WTC11 (cell line): Measurements from ENCODE around the gene CNTN1. TPM values are rescaled to one million over a fixed set of nuclear protein-coding genes. Genes with fewer than 3 reads are reported as not detected.

ENCODE experiments used
- ATAC-seq: fragments of 200-7000 bp; cut with Tn5 transposase; 2 replicates; pipeline ENCODE4 v1.10.0; 2021; ENCODE audit warnings: mild to moderate bottlenecking, moderate library complexity
- CTCF ChIA-PET: fragments of 300-600 bp; sonication (Branson Sonifier 250); formaldehyde crosslinking; loops from one replicate; lab custom pipeline; 2021; ENCODE audit warnings: antibody characterized with exemption; lab: Charles Lee
- POLR2A ChIA-PET: fragments of 350-600 bp; sonication (Branson Sonifier 250); formaldehyde crosslinking; loops from one replicate; lab custom pipeline; 2021; ENCODE audit warnings: antibody characterized with exemption; lab: Charles Lee
- DNase-seq: peaks from one replicate; pipeline ENCODE4 v3.0.0; 2021; ENCODE audit warnings: low spot score
- H3K27ac Mint-ChIP-seq: 2 replicates; pipeline ENCODE4 v1.8.0; 2021; ENCODE audit warnings: mixed read lengths
- H3K27me3 Mint-ChIP-seq: 2 replicates; pipeline ENCODE4 v1.8.0; 2021; ENCODE audit warnings: low read depth, mild to moderate bottlenecking, moderate library complexity, mixed read lengths
- H3K36me3 Mint-ChIP-seq: 2 replicates; pipeline ENCODE4 v1.8.0; 2021; ENCODE audit warnings: mixed read lengths
- H3K4me1 Mint-ChIP-seq: 2 replicates; pipeline ENCODE4 v1.8.0; 2022; ENCODE audit warnings: mixed read lengths
- H3K4me3 Mint-ChIP-seq: 2 replicates; pipeline ENCODE4 v1.8.0; 2021; ENCODE audit warnings: mild to moderate bottlenecking, moderate library complexity, mixed read lengths
- H3K9me3 Mint-ChIP-seq: 2 replicates; pipeline ENCODE4 v1.8.0; 2021; ENCODE audit warnings: mixed read lengths
- CREB1 ChIP-seq: sonication (generic); formaldehyde crosslinking; IDR thresholded peaks from 2 replicates; pipeline ENCODE4 v1.8.0; 2023; ENCODE audit warnings: mild to moderate bottlenecking, missing genetic modification reagents
- E2F4 ChIP-seq: sonication (generic); formaldehyde crosslinking; IDR thresholded peaks from 2 replicates; pipeline ENCODE4 v1.8.1; 2022; ENCODE audit warnings: low read depth, mild to moderate bottlenecking, moderate library complexity, missing genetic modification reagents, borderline replicate concordance
- ELF4 ChIP-seq: sonication (generic); formaldehyde crosslinking; IDR thresholded peaks from 2 replicates; pipeline ENCODE4 v1.8.1; 2022; ENCODE audit warnings: low read depth, mild to moderate bottlenecking, moderate library complexity, missing genetic modification reagents
- EMX1 ChIP-seq: fragments of 250-450 bp; sonication (Bioruptor Pico); IDR thresholded peaks from 2 replicates; pipeline ENCODE4 v1.8.0; 2021; ENCODE audit warnings: mild to moderate bottlenecking
- GABPB1 ChIP-seq: sonication (generic); formaldehyde crosslinking; IDR thresholded peaks from 2 replicates; pipeline ENCODE4 v1.8.1; 2023; ENCODE audit warnings: mild to moderate bottlenecking, missing genetic modification reagents
- GRHL2 ChIP-seq: fragments of 250-450 bp; sonication (Bioruptor Pico); IDR thresholded peaks from 2 replicates; pipeline ENCODE4 v1.8.0; 2022; ENCODE audit warnings: mild to moderate bottlenecking, moderate library complexity; ENCODE audit not compliant: insufficient replicate concordance, severe bottlenecking
- HMGA2 ChIP-seq: fragments of 250-450 bp; sonication (Bioruptor Pico); IDR thresholded peaks from 2 replicates; pipeline ENCODE4 v1.4.0; 2021; ENCODE audit warnings: mild to moderate bottlenecking, moderate library complexity
- MYBL2 ChIP-seq: sonication (generic); formaldehyde crosslinking; IDR thresholded peaks from 2 replicates; pipeline ENCODE4 v1.8.1; 2023; ENCODE audit warnings: mild to moderate bottlenecking, moderate library complexity, missing genetic modification reagents
- NFATC4 ChIP-seq: fragments of 250-450 bp; sonication (Bioruptor Pico); IDR thresholded peaks from 2 replicates; pipeline ENCODE4 v1.9.0; 2021; ENCODE audit warnings: mild to moderate bottlenecking
- OVOL2 ChIP-seq: fragments of 250-450 bp; sonication (Bioruptor Pico); IDR thresholded peaks from 2 replicates; pipeline ENCODE4 v1.9.0; 2021; ENCODE audit warnings: mild to moderate bottlenecking, borderline replicate concordance
- SP1 ChIP-seq: sonication (generic); formaldehyde crosslinking; conservative IDR thresholded peaks from 2 replicates; pipeline ENCODE4 v1.8.1; 2022; ENCODE audit warnings: missing genetic modification reagents
- TCF7 ChIP-seq: sonication (generic); formaldehyde crosslinking; IDR thresholded peaks from 2 replicates; pipeline ENCODE4 v1.8.0; 2022; ENCODE audit warnings: mild to moderate bottlenecking, low read depth, missing genetic modification reagents, moderate library complexity
- TEAD1 ChIP-seq: sonication (generic); formaldehyde crosslinking; IDR thresholded peaks from 2 replicates; pipeline ENCODE4 v1.8.0; 2022; ENCODE audit warnings: mild to moderate bottlenecking, missing genetic modification reagents
- TEAD4 ChIP-seq: sonication (generic); formaldehyde crosslinking; IDR thresholded peaks from 2 replicates; pipeline ENCODE4 v1.8.0; 2022; ENCODE audit warnings: mild to moderate bottlenecking, missing genetic modification reagents
- ZBTB43 ChIP-seq: sonication (generic); formaldehyde crosslinking; IDR thresholded peaks from 2 replicates; pipeline ENCODE4 v1.8.1; 2023; ENCODE audit warnings: mild to moderate bottlenecking, missing genetic modification reagents
- ZNF138 ChIP-seq: sonication (generic); formaldehyde crosslinking; conservative IDR thresholded peaks from 2 replicates; pipeline ENCODE4 v1.8.1; 2022; ENCODE audit warnings: mild to moderate bottlenecking, moderate library complexity, missing genetic modification reagents
- ZNF232 ChIP-seq: sonication (generic); formaldehyde crosslinking; IDR thresholded peaks from 2 replicates; pipeline ENCODE4 v1.8.0; 2022; ENCODE audit warnings: mild to moderate bottlenecking, missing genetic modification reagents
- ZNF263 ChIP-seq: sonication (generic); formaldehyde crosslinking; IDR thresholded peaks from 2 replicates; pipeline ENCODE4 v1.8.1; 2022; ENCODE audit warnings: low read depth, mild to moderate bottlenecking, moderate library complexity, missing genetic modification reagents
- ZNF396 ChIP-seq: fragments of 250-450 bp; sonication (Bioruptor Pico); IDR thresholded peaks from 2 replicates; pipeline ENCODE4 v1.8.0; 2021; ENCODE audit warnings: mild to moderate bottlenecking, moderate library complexity, borderline replicate concordance
- ZNF671 ChIP-seq: fragments of 250-450 bp; sonication (Bioruptor Pico); IDR thresholded peaks from 2 replicates; pipeline ENCODE4 v1.8.0; 2021; ENCODE audit warnings: mild to moderate bottlenecking
- total RNA-seq: library from RNA; stranded (reverse); gene quantifications from 3 replicates; pipeline ENCODE4 v1.2.3, GENCODE V29; 2021
- TF ChIP-seq, protein P1 (sequence below): fragments of 200-600 bp; IDR thresholded peaks from 2 replicates; pipeline ENCODE4 v1.8.0; 2022; ENCODE audit warnings: antibody characterized with exemption
- TF ChIP-seq, protein P2 (sequence below): fragments of 250-450 bp; sonication (Bioruptor Pico); IDR thresholded peaks from 2 replicates; pipeline ENCODE4 v1.9.0; 2021; ENCODE audit warnings: moderate library complexity, mild to moderate bottlenecking, inconsistent platforms, borderline replicate concordance
- TF ChIP-seq, protein P3 (sequence below): sonication (generic); formaldehyde crosslinking; IDR thresholded peaks from 2 replicates; pipeline ENCODE4 v1.8.1; 2023; ENCODE audit warnings: mild to moderate bottlenecking, missing genetic modification reagents, moderate library complexity
- TF ChIP-seq, protein P4 (sequence below): sonication (generic); formaldehyde crosslinking; IDR thresholded peaks from 2 replicates; pipeline ENCODE4 v1.8.0; 2022; ENCODE audit warnings: mild to moderate bottlenecking, missing genetic modification reagents
- TF ChIP-seq, protein P5 (sequence below): fragments of 250-450 bp; sonication (Bioruptor Pico); IDR thresholded peaks from 2 replicates; pipeline ENCODE4 v2.1.2; 2022; ENCODE audit warnings: mild to moderate bottlenecking, moderate library complexity

The CNTN1 gene
- total RNA-seq, 1 experiment from 2014 or later: 16.9 TPM

GRCh38 chr12:40749863-40750262 is 57.6 kb downstream of the CNTN1 start:
- H3K27me3 Mint-ChIP-seq: no peaks in the 10 kb centered on the region
- no peak for TF ChIP-seq CREB1
- no peak for TF ChIP-seq SP1
- TF ChIP-seq, protein P1, sequence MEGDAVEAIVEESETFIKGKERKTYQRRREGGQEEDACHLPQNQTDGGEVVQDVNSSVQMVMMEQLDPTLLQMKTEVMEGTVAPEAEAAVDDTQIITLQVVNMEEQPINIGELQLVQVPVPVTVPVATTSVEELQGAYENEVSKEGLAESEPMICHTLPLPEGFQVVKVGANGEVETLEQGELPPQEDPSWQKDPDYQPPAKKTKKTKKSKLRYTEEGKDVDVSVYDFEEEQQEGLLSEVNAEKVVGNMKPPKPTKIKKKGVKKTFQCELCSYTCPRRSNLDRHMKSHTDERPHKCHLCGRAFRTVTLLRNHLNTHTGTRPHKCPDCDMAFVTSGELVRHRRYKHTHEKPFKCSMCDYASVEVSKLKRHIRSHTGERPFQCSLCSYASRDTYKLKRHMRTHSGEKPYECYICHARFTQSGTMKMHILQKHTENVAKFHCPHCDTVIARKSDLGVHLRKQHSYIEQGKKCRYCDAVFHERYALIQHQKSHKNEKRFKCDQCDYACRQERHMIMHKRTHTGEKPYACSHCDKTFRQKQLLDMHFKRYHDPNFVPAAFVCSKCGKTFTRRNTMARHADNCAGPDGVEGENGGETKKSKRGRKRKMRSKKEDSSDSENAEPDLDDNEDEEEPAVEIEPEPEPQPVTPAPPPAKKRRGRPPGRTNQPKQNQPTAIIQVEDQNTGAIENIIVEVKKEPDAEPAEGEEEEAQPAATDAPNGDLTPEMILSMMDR: no peak
- no peak for TF ChIP-seq ZNF263 (CRISPR knock-in tag)
- POLR2A ChIA-PET: no interaction called here
- no peaks in the 10 kb centered on the region for H3K9me3 Mint-ChIP-seq
- CTCF ChIA-PET: no interaction called here
- H3K36me3 Mint-ChIP-seq: no peaks in the 10 kb centered on the region
- ATAC-seq: no peak
- H3K4me1 Mint-ChIP-seq: peaks cover 25% of the 10 kb centered on the region
- H3K27ac Mint-ChIP-seq: no peak overlapping the region
- H3K4me3 Mint-ChIP-seq: no peak overlapping the region
- no peak for DNase-seq

GRCh38 chr12:40752011-40752410 is 59.8 kb downstream of the CNTN1 start:
- H3K27ac Mint-ChIP-seq: no peak overlapping the region
- POLR2A ChIA-PET: no interaction called here
- H3K36me3 Mint-ChIP-seq: no peaks in the 10 kb centered on the region
- CTCF ChIA-PET: no interaction called here
- no peak overlapping the region for H3K4me3 Mint-ChIP-seq
- no peak for ATAC-seq
- H3K9me3 Mint-ChIP-seq: no peaks in the 10 kb centered on the region
- DNase-seq: no peak
- H3K27me3 Mint-ChIP-seq: no peaks in the 10 kb centered on the region
- peaks cover 14% of the 10 kb centered on the region for H3K4me1 Mint-ChIP-seq
- TF ChIP-seq TEAD4 (CRISPR knock-in tag) (no peak), SP1 (no peak), ZNF396 (CRISPR knock-in tag) (no peak), MYBL2 (CRISPR knock-in tag) (no peak), EMX1 (CRISPR knock-in tag) (no peak), HMGA2 (CRISPR knock-in tag) (no peak), CREB1 (no peak), ELF4 (CRISPR knock-in tag) (no peak), NFATC4 (CRISPR knock-in tag) (no peak)
- TF ChIP-seq, protein P2, sequence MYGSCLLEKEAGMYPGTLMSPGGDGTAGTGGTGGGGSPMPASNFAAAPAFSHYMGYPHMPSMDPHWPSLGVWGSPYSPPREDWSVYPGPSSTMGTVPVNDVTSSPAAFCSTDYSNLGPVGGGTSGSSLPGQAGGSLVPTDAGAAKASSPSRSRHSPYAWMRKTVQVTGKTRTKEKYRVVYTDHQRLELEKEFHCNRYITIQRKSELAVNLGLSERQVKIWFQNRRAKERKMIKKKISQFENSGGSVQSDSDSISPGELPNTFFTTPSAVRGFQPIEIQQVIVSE: no peak
- TF ChIP-seq, protein P3, sequence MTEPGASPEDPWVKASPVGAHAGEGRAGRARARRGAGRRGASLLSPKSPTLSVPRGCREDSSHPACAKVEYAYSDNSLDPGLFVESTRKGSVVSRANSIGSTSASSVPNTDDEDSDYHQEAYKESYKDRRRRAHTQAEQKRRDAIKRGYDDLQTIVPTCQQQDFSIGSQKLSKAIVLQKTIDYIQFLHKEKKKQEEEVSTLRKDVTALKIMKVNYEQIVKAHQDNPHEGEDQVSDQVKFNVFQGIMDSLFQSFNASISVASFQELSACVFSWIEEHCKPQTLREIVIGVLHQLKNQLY (CRISPR knock-in tag): no peak
- TF ChIP-seq, protein P4, sequence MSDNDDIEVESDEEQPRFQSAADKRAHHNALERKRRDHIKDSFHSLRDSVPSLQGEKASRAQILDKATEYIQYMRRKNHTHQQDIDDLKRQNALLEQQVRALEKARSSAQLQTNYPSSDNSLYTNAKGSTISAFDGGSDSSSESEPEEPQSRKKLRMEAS (CRISPR knock-in tag): no peak

- TF ChIP-seq OVOL2 (CRISPR knock-in tag) (no peak), TCF7 (no peak), ZNF138 (CRISPR knock-in tag) (no peak), E2F4 (CRISPR knock-in tag) (no peak), ZNF671 (no peak), GRHL2 (no peak), CREB1 (no peak), ZBTB43 (no peak), ZNF232 (CRISPR knock-in tag) (no peak), GABPB1 (CRISPR knock-in tag) (no peak), TEAD1 (no peak)
- TF ChIP-seq, protein P1: no peak
- TF ChIP-seq, protein P5, sequence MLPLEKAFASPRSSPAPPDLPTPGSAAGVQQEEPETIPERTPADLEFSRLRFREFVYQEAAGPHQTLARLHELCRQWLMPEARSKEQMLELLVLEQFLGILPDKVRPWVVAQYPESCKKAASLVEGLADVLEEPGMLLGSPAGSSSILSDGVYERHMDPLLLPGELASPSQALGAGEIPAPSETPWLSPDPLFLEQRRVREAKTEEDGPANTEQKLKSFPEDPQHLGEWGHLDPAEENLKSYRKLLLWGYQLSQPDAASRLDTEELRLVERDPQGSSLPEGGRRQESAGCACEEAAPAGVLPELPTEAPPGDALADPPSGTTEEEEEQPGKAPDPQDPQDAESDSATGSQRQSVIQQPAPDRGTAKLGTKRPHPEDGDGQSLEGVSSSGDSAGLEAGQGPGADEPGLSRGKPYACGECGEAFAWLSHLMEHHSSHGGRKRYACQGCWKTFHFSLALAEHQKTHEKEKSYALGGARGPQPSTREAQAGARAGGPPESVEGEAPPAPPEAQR (CRISPR knock-in tag): no peak
- ChIA-PET CTCF (no interaction called here), POLR2A (no interaction called here)
- Mint-ChIP-seq H3K4me1 (0 out of 2 replicates have a peak, but pooled peaks cover 3% of the 10 kb centered on the region), H3K36me3 (peaks cover 2% of the 10 kb centered on the region; the same call in 1 of the 2 replicates), H3K27me3 (no peaks in the 10 kb centered on the region), H3K27ac (no peak overlapping the region), H3K9me3 (peaks cover 14% of the 10 kb centered on the region), H3K4me3 (no peak overlapping the region)
- DNase-seq: no peak
- no peak for ATAC-seq
Observed at GRCh38 chr12:40760821-40761220, 68.6 kb downstream of the CNTN1 start.
